Kidney capillary endothelial cell (primary cell): Measurements from ENCODE around the gene HHIPL1.

ENCODE experiments used
- DNase-seq: peaks from one replicate; pipeline ENCODE4 v3.0.0-alpha.2; 2018; ENCODE audit warnings: low spot score

Gene HHIPL1

DNA sequence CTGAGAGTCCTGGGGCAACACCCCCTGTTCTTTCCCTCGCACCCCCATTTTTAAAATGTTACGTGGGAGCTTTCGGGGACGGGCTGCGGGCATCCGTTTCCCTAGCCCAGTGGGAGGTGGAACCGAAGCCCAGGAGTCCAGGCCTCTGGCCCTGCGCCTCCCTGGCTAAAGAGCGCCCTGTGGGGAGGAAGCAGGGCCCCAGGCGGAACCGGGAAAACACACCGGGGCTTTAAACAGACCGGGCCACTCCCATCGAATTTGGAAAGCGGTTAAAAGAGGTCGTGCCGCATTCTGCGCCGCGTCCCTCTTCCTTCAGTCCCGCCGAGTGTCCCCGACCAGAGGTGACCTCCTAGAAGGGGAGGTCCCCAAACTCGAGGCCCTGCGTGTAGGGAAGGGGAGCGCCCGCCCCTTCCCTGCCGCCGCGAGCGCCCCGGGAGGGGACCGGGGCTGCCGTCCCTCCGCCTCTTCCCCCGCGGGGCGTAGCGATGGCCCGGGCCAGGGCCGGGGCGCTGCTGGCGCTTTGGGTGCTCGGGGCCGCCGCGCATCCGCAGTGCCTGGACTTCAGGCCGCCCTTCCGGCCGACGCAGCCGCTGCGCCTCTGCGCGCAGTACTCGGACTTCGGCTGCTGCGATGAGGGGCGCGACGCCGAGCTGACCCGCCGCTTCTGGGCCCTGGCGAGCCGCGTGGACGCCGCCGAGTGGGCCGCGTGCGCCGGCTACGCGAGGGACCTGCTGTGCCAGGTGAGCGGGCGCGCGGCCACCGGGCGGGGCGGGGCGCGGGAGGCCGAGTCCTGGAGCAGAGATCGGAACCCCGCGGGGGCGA is at the start of gene HHIPL1:
Gene HHIPL1 (plus strand): TSS at position 407 of the 822 bp plus-strand sequence. CDS start 79 bp downstream, at position 486.
- DNase-seq = peak; percentile 38

DNA sequence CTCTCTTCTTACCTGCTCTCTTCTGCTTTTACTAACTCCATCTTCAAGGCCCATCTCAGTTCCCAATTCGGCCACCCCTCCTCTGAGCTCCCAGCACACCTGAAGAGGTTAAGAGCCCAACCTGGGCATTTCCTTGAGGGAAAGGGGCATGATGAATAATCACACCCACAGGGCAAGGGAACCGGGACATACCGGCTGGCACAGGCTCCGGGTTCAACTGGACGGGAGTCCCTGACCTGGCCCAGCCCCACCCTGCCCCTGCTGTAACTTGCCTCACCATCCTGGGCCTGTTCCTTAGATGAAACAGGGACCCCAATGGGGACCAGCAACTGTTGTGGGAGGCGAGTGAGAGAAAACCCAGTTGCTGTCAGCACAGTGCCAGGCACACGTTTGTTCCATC is 49.4 kb upstream of the HHIPL1 start:
- DNase-seq = no peak

DNA sequence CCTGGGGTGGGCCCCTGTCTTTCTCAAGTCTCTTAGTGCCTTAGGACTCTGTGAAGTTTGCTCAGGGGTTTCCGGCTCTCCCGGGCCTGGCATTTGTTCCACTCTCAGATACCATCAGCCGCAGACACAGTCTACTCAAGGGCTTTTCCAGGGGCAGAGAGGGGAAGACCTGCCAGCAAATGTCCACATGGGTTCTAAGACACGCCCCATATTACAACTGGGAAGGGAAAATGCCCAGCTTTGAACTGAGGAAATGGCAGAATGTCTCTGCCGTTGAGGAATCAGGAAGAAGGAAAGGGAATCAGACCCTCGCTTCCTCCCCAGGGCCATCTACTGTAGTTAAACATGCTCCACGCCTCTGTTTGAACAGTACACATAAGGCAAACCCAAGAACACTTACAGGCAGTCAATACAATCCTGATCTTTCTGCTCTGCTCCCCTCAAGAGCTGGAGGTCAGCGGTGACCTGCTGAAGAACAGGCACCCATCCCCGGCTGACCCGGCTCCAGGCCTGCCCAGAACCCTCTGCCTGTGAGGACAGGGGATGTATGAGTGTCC is 48.8 kb upstream of the HHIPL1 start:
- peak; percentile 56 for DNase-seq

DNA sequence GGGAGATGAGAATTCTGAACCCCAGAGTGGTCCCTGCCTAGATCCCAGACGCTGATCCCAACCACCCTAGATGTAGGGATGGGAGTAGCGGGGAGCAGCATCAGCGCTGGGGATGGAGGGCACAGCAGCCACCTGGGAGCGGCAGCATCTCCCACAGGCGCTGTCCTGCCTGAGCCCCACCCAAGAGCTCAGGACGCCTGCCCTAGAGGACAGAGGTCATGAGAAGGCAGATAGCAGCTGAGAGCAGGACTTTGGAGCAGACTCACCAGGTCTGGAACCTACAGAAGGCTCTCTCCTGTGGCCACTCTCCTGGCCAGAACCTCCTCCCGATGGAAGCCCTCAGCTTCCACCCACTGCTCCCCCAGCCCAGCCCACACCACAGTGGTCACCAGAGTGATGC is 48.2 kb upstream of the HHIPL1 start:
- no peak for DNase-seq

DNA sequence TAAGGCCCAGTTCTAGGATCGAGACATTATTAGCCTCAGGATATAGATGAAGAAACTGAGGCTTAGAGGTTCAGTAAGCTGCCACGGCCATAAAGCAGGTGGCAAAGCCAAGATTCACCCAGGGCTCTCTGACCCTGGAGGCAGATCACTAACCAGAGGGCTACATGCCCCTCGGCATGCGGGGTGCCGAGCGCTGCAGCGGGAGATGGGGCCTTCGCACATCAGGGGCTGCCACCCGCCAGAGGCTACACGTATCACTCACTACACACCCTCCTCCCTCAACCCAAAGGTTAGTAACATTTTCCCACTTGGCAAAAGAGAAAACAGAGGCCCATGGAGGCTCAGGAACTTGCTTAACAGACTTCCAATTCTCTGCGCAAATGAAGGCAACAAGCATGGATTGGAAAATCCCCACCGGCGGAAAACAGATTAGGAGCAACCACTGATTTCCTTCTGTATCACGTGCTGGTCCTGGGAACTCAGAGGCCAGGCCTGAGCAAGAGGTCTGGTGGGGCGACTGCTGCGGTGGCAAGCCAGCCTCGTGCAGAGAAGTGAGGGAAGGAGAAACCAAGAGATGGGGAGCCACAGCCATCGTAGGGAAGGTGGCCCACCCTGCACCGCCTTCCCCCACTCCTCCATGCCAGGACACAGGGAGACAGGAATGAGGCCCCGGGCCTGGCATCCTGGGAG is 46.9 kb upstream of the HHIPL1 start:
- DNase-seq = no peak

DNA sequence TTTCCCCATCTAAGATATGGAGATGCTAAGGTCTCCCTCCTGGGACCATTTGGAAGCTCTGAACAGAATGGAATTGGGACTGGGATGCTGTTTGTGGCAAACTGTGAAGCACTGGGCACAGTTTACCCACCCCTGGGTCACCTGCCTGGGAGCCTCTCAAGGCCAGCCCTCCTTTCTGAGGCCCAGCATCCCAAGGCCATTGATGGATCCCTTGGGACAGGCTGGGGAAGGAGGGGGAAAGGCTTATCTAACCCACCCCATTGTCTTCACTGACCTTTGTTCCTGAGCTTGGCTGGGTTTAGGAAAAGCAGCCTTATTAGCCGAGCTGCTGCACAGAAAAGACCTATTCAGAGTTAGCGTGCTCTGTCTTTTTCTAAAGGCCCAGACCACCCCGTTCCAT is 46.2 kb upstream of the HHIPL1 start:
- DNase-seq = no peak

DNA sequence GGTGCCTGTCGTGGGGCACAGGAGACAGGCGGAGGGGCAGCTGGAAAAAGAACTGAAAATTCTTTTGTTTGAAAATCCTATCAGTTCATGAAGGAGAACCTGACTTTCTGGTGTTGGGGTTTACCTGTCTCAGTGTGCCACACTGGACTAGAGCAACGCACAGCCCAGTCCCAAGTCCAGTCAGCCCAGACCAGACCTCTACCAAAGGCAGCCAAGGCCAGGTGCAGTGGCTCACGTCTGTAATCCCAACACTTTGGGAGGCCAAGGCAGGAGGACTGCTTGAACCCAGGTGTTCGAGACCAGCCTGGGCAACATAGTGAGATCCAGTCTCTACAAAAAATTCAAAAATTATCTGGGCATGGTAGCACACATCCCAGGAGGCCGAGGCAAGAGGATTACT is 45.5 kb upstream of the HHIPL1 start:
- DNase-seq = no peak

DNA sequence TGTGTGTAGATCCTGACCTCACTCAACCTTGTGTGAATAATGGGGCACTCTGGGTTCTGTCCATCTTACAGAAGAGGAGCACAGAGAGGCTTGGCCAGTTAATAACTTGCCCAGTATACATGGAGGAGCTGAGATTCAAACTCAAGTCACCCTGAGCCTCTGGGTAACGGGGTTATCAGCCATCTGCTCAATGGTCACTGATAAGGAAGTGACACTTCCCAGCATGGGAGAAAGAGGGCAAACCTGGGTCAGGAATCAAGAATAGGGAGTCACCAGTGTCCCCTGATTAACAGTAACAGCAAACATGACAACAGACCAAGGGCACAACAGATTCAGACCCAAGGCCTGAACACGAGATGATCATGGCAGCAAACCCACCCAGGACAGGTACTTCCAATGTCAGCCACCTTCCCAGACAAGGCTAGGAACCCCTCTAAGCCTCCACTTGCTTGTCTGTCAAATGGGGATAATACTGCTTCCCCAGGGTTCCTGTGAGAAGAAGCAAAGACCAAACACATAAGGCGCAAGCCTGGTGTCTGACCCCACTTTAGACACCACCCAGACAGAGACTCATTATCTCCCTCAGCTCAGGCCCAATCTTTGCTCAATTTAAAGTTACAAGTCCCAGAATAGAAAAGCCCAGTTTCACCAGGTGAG is 44.6 kb upstream of the HHIPL1 start:
- DNase-seq = no peak

DNA sequence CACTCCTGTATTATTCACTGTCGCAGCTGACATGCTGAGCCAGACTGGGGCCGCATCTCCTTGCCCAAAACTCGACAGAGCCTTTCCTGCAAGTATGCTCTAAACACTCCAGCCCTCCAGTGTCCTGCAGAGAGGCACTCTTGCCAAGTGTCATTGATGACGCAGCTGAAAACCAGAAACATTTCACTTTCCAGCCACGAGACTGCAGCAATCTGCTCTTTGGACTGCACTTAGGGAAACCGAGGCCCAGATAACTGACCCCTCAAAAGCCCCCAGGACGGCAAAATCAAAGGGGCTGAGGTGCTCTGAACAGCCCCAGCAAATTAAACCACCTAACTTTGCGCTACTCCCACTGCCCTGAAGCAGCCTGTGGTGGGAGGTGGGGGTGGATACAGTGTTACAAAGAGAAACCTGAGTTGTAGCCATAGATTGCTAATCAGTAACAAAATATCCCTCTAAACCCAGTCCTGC is 43.5 kb upstream of the HHIPL1 start:
- DNase-seq = no peak

DNA sequence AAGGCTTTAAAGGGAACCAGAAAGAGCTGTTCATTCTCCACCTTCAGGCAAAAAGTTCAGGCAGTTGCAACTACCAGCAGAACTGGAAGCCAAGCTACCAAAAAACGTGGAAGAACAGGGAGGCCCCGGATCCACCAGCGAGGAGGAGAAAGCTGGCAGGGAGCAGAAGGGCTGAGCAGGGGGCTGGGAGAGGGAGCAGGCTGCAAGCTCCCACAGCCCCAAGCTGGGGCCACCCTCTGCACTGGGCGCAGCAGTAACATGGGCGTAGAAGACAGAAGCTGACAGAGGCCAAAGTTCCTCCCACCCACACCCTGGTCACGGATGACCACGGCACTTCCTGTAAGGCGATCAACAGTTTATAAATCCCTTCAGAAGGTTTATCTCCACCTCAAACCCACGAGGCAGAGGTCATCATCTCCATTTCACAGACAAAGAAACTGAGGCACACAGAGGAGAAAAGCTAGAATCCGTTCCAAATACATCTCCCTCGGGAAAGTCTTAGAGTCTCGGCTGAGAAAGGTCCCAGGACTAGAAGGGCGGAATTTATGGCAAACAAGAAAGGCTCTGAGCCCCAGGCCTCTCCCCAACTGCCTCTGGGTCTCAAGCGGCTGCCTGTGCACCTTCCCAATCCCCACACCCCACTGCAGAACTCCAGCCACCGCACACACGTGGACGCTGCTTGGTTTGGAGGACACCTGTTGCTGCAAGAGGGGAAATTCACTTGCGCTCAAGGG is 42.7 kb upstream of the HHIPL1 start:
- no peak for DNase-seq

DNA sequence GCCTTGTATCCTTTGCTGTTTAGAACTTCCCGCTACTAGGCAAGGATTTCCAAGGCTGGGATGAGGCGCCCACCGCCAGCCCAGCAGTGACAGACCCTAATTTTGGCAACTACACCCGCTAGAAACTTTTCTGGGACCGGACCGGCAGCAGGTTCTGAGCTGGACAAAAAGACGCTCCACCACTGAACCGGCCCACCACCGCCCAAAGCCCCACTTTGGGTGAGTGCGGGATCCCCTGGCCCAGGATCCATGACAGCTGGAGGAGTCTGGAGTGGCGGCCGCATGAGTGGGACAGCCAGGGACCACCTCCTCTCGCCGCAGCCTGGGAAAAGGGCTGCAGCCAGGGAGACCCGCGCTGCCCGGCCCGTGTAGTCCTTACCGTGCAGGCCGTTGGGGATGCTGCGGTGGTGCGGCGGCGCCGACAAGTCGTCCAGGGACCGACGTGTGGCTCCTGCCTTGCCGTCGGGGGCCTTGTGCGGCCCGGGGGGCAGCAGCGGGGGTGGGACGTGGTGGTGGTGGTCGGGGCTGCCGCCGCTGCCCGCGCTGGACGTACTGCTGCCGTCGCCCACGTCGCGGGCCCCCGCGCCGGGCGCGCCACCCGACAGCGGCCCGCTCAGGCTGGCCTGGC is 42.0 kb upstream of the HHIPL1 start:
- no peak for DNase-seq

DNA sequence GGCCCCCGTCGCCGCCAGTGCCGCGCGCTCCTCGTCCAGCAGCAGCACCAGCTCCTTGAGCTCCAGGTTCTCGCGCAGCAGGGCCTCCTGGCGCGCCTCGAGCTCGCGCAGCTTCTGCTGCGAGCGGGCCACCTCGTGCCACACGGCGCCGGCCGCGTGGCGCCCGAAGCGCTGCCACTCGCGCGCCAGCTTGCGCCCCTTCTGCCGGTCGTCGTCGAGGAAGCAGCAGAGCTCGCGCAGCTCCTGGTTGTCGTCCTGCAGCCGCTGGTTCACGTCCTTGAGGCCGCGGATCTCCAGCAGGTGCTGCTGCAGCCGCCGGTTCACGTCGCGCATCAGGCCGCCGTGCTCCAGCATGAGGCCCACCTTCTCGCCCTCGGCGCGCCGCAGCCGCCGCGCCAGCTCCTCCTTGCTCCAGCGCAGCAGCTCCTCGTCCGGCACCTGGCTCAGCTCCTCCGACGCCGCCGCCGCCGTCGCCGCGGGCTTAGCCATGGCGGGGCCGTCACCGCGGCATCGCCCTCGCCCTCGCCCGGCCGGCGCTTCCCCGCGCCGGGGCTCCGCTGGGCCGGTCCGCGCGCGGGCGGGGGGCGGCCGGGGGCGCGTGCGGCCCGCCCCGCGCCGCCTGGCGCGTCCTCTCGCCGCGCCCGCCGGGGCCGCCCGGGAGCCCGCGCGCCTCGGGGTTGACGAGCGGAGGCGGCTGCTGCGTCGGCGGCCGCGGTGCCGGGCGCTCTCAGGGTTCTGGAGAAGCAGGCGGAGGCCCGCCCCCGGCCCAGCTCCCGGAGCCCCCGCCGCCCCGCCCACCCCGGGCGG is 41.3 kb upstream of the HHIPL1 start, which contains the start of gene CCDC85C:
Gene CCDC85C (minus strand): TSS at position 737 of the 807 bp plus-strand sequence. CDS start 248 bp downstream, at position 489.
- no peak for DNase-seq

DNA sequence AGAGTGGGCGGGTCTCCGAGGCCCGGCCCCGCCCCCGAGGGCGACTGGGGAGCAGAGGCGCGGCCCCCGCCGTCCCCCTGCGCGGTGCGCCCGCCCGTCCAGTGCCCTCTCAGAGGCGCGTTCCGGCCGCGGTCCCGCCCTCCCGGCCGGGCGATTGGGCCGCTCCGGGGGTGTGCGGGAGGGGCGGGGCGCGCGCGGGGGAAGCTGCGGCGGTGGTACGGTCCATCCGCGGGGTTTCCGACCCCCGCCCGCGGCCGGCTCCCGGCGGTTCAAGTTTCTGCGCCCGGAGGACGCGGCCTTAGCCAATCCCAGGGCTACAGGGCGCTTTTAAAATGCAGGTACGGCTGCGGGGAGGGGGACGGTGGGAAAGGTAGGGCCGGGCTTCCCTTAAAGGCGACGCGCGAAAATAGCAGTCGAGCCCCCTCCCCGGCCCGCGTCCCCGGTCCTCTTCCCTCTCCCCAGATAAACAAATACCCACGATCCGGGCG is 40.6 kb upstream of the HHIPL1 start:
- DNase-seq = peak; percentile 89

DNA sequence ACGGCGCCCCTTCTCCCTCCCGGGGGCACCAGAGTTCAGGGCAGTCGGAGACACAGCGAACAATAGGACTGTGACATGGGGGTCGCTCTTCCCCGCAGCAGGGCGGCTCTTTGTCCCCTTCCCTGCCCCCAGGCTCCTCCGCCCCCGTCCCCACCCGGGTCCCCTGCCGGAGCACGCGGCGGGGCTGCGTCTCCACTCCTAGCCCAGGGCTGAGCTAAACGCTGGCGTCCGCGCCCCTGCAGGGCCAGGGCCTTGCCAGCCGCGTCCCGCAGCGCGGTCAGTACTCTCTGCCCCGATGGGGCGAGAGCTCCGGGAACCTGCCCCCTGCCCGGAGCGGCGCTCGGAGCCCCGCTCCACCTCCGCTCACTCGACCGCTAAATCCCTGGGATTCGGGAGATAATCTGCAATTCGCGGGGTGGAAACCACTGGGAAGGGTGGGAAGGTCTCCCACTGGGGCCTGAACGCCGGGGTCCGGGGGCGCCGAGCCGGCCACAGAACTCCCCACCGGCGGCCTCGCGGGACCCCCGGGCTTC is 40.1 kb upstream of the HHIPL1 start:
- DNase-seq = no peak

DNA sequence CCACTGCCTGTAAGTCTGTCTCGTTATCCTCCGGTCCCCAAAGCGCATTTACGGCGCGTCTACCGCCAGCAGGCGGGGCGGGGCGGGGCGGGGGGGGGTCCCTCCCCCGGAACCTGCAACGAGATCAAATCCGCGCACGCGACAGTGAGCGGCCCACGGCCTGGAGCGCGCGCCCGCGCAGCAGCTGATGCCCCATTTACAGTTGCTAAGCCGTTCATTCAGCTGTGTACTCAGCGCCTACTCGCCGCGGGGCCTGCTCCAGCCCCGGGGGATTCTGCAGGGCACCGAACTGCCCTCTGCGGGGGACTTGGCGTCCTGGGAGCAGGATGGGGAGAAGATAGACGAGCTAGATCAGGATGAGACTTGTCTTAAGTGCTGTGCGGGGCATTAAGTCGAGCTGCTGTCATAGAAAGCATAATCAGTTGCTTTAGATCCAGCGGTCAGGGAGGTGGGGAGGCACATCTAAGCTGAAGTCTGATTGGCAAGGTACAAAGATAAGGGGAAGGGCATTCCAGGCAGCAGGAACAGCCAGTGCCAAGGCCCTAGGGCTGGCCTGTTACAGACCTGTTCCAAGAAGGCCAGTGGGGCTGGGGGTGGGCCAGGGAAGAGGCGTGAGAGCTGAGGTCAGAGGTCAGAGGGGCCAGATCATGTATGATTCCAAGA is 39.5 kb upstream of the HHIPL1 start:
- no peak for DNase-seq

DNA sequence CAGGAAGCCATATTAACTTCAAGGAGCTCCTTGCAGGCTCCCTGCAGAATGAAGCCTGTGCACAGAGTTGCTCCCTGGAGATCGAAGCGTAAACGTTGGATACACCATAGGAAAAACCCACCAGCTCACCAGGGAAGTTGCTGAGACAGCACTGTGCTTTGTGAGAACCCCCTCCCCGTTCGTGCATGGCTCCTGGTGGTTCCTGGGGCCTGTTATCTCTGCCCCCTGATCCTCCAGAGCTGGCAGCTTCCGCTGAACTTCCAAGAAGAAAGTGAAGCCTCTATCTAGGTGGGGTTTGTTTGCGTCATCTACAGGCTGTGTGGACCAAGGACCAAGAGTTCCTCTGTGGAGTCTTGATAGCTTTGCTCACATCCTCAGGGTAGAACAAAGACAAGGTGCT is 38.6 kb upstream of the HHIPL1 start:
- DNase-seq = no peak

DNA sequence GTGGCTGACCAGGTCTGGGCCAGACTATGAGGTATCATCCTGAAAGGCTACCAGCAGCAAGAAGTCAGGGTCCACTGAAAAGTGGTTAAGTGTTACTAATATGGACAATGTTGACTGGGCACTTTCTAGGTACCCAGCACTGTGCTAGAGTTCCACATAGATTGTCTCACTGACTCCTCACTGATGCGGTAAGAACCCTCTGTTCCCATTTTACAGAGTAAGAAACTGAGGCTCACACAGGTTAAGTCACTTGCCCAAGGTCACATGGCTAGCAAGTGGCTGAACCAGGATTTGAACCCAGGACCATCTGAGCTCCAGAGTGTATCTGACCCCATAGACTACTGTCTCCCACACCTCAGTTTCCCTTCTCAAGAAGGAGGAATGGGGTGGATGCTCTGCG is 36.3 kb upstream of the HHIPL1 start:
- DNase-seq = no peak

DNA sequence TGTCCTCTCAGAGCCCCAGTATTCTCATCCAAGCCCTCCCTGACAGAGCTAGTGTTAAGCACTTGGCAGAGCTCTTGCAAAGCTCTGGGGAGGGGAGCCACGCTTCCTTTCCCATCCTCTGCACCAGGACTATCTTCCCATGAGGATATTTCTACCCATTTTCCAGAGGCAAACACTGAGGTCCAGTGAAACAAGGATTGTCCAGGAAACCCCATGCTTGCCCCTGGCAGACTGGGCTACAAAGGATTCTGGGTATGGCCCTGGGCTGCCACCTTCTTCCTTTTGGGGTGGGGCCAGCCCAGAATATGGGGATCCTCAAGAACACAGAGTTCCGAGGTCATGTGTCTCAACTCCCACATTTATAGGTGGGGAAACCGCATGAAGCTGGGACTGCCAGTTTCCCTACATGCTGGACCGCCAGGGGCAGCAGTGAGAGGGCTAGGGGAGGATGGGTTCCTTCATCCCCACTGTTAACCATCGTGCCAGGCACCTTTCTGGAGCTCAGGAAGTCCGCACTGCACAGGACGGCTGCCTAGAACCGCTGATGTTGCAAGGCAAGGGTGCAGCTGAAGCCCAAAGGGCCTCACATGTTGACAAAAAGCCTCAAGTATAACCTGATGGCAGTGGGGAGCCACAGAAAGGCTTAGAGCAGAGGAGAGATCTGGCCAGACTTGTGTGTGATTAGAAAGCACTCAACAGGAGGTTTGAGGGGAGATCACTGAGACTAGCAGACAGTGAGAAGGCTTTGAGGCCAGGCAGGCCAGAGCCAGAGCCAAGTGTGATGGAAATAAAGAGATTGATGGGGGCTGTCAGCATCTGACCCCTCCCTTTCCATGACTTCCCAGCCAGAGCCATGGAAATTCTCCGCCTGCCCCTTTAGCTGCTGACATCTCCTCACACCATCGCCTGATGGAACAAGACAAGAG is 35.4 kb upstream of the HHIPL1 start:
- DNase-seq = no peak
